OCI-LY1 (cell line): ENCODE measurements around the gene ESYT1.

Experiments used
- H2AFZ ChIP-seq: fragments of 200-600 bp; sonication (generic), shearing (Covaris generic); 2 replicates; pipeline ENCODE4 v1.6.0; 2014; ENCODE audit warnings: antibody characterized with exemption, mild to moderate bottlenecking, low read length
- H3F3A ChIP-seq: fragments of 200-600 bp; sonication (generic), shearing (Covaris generic); 2 replicates; pipeline ENCODE4 v1.6.0; 2014; ENCODE audit warnings: mild to moderate bottlenecking, antibody characterized with exemption, low read length, moderate library complexity; ENCODE audit not compliant: insufficient read depth
- H3K27ac ChIP-seq: fragments of 200-600 bp; sonication (generic); 2 replicates; pipeline ENCODE4 v1.5.1; 2014; ENCODE audit warnings: low read length, mixed run types, mild to moderate bottlenecking, low read depth; ENCODE audit not compliant: poor library complexity, severe bottlenecking
- H3K27me3 ChIP-seq: fragments of 200-600 bp; sonication (generic); 2 replicates; pipeline ENCODE4 v1.6.0; 2014; ENCODE audit warnings: antibody characterized with exemption, mild to moderate bottlenecking, low read length, moderate library complexity; ENCODE audit not compliant: insufficient read depth
- H3K36me3 ChIP-seq: fragments of 200-600 bp; sonication (generic); 2 replicates; pipeline ENCODE4 v1.6.1; 2014; ENCODE audit warnings: mild to moderate bottlenecking, antibody characterized with exemption, low read length, moderate library complexity, mixed read lengths; ENCODE audit not compliant: insufficient read depth
- H3K4me1 ChIP-seq: fragments of 200-600 bp; sonication (generic); 2 replicates; pipeline ENCODE4 v1.5.1; 2014; ENCODE audit warnings: mild to moderate bottlenecking, low read length, moderate library complexity; ENCODE audit not compliant: insufficient read depth, severe bottlenecking
- H3K4me2 ChIP-seq: fragments of 200-600 bp; sonication (generic), shearing (Covaris generic); 2 replicates; pipeline ENCODE4 v1.6.1; 2014; ENCODE audit warnings: low read length
- H3K4me3 ChIP-seq: fragments of 200-600 bp; sonication (generic); 2 replicates; pipeline ENCODE4 v1.5.1; 2014; ENCODE audit warnings: low read length, low read depth, mild to moderate bottlenecking, mixed read lengths; ENCODE audit not compliant: poor library complexity, severe bottlenecking
- H3K79me2 ChIP-seq: fragments of 200-600 bp; shearing (Covaris generic); 2 replicates; pipeline ENCODE4 v1.6.1; 2016; ENCODE audit warnings: mixed run types, low read length, mixed read lengths; ENCODE audit not compliant: insufficient read depth
- H3K9ac ChIP-seq: fragments of 200-600 bp; sonication (generic), shearing (Covaris generic); 2 replicates; pipeline ENCODE4 v1.6.1; 2014; ENCODE audit warnings: mild to moderate bottlenecking, low read length, mixed read lengths
- H3K9me2 ChIP-seq: fragments of 200-600 bp; sonication (generic), shearing (Covaris generic); 2 replicates; pipeline ENCODE4 v1.6.1; 2014; ENCODE audit warnings: low read depth, mild to moderate bottlenecking, low read length, mixed read lengths
- H3K9me3 ChIP-seq: fragments of 200-600 bp; shearing (Covaris generic); 2 replicates; pipeline ENCODE4 v1.6.1; 2014; ENCODE audit warnings: low read length, mixed read lengths
- H4K20me1 ChIP-seq: fragments of 200-600 bp; sonication (generic), shearing (Covaris generic); 2 replicates; pipeline ENCODE4 v1.6.0; 2016; ENCODE audit warnings: mild to moderate bottlenecking, low read length; ENCODE audit not compliant: insufficient read depth
- CTCF ChIP-seq: fragments of 200-600 bp; sonication (generic), shearing (Covaris generic); IDR thresholded peaks from 2 replicates; pipeline ENCODE4 v1.5.1; 2017; ENCODE audit warnings: mild to moderate bottlenecking, antibody characterized with exemption, low read length, moderate library complexity, mixed read lengths
- EZH2 ChIP-seq: fragments of 200-600 bp; sonication (generic), shearing (Covaris generic); IDR thresholded peaks from 2 replicates; pipeline ENCODE4 v1.8.0; 2017; ENCODE audit warnings: borderline replicate concordance, mixed run types, mild to moderate bottlenecking, antibody characterized with exemption, low read length, moderate library complexity, mixed read lengths

Gene ESYT1

GRCh38 chr12:56162468-56163290 is 34.6 kb downstream of the ESYT1 start:
- peaks cover 13% of the 10 kb centered on the region for H3K79me2 ChIP-seq
- TF ChIP-seq EZH2 (no peak), CTCF (no peak)
- H3K4me2 ChIP-seq: no peak overlapping the region
- H3K27me3 ChIP-seq: no peaks in the 10 kb centered on the region
- no peak overlapping the region for H3K27ac ChIP-seq
- H3K36me3 ChIP-seq: peaks cover 83% of the 10 kb centered on the region
- no peaks in the 10 kb centered on the region for H3K9me3 ChIP-seq
- H4K20me1 ChIP-seq: no peaks in the 10 kb centered on the region
- H2AFZ ChIP-seq: no peak overlapping the region
- no peak overlapping the region for H3K4me3 ChIP-seq
- H3K9ac ChIP-seq: no peak overlapping the region
- no peaks in the 10 kb centered on the region for H3K9me2 ChIP-seq
- H3K4me1 ChIP-seq: peaks cover 31% of the 10 kb centered on the region
- no peaks in the 10 kb centered on the region for H3F3A ChIP-seq

GRCh38 chr12:56163533-56164344 is 35.7 kb downstream of the ESYT1 start:
- Histone ChIP-seq H4K20me1 (no peaks in the 10 kb centered on the region), H3K4me1 (peaks cover 30% of the 10 kb centered on the region), H3K27me3 (no peaks in the 10 kb centered on the region), H3K27ac (no peak overlapping the region), H3F3A (no peaks in the 10 kb centered on the region), H3K36me3 (peaks cover 89% of the 10 kb centered on the region), H3K4me2 (no peak overlapping the region), H3K9me2 (no peaks in the 10 kb centered on the region), H3K9me3 (no peaks in the 10 kb centered on the region), H2AFZ (no peak overlapping the region), H3K9ac (no peak overlapping the region), H3K79me2 (peaks cover 8% of the 10 kb centered on the region), H3K4me3 (no peak overlapping the region)
- TF ChIP-seq EZH2 (no peak), CTCF (no peak)

GRCh38 chr12:56164345-56164729 is 36.3 kb downstream of the ESYT1 start:
- H3K4me2 ChIP-seq: no peak overlapping the region
- H3F3A ChIP-seq: no peaks in the 10 kb centered on the region
- peaks cover 25% of the 10 kb centered on the region for H3K4me1 ChIP-seq
- peaks cover 90% of the 10 kb centered on the region for H3K36me3 ChIP-seq
- H3K4me3 ChIP-seq: no peak overlapping the region
- H3K9me3 ChIP-seq: no peaks in the 10 kb centered on the region
- H3K79me2 ChIP-seq: peaks cover 2% of the 10 kb centered on the region
- no peak overlapping the region for H2AFZ ChIP-seq
- H3K27ac ChIP-seq: no peak overlapping the region
- TF ChIP-seq EZH2: no peak
- TF ChIP-seq CTCF: no peak
- H3K9ac ChIP-seq: no peak overlapping the region
- H3K27me3 ChIP-seq: no peaks in the 10 kb centered on the region
- no peaks in the 10 kb centered on the region for H3K9me2 ChIP-seq
- H4K20me1 ChIP-seq: no peaks in the 10 kb centered on the region
